NCI-H146 treated with DMSO at 0.1 percent for 48 hours (cell line): ENCODE results near the gene USP17L18.
"Not testable (repeated sequence)": the region's sequence is repeated elsewhere in the genome, so short reads cannot be mapped to it uniquely, and the experiment has no call there.

Experiments
- DNase-seq: peaks from one replicate; lab custom pipeline; 2025; ENCODE audit not compliant: unreplicated experiment; lab: John Stamatoyannopoulos, UW

Gene USP17L18

GRCh38 chr4:9247953-9248680, at the start of gene USP17L18:
Gene USP17L18 (plus strand): TSS chr4:9248630. CDS start chr4:9248630, 0 bp downstream.
- not testable (repeated sequence) for DNase-seq

DNA sequence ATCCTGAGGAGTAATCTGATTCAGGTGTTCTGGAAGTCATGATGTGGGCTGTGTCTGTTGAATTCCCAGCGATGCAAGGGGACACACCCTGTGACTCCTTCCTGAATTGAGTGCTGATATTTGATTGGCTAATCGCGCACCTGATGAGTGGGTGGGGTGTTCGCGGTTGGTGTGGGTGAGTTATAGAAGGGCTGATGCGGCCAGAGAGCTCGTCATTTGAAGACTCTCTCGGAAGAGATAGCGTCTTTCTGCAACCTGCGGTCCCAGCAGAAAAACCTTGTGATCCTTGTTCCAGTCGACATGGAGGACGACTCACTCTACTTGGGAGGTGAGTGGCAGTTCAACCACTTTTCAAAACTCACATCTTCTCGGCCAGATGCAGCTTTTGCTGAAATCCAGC, 38.1 kb upstream of the USP17L18 start, which contains the start of gene USP17L10:
TSS of gene USP17L10 (plus strand) at position 301 of the 400 bp plus-strand sequence. CDS start at position 301, 0 bp downstream.
- DNase-seq: not testable (repeated sequence)

DNA sequence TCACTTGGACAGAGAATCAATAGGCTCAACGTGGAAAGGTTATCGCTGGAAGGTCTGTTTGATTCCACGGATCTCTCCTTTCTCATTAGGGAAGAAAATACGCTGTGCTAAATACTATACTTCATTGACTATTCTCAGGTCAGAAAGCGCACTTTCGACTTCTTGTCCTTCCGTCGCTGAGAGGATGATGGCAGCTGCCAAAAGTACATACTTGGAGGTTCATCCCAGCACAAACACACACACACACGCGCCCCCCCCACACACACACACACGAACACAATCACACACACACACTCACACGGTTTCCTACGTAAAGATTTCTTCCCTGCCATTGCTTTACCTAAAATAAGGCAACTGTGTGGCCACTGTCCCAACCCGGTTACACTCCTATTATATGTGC, 33.7 kb upstream of the USP17L18 start:
- DNase-seq: not testable (repeated sequence)

DNA sequence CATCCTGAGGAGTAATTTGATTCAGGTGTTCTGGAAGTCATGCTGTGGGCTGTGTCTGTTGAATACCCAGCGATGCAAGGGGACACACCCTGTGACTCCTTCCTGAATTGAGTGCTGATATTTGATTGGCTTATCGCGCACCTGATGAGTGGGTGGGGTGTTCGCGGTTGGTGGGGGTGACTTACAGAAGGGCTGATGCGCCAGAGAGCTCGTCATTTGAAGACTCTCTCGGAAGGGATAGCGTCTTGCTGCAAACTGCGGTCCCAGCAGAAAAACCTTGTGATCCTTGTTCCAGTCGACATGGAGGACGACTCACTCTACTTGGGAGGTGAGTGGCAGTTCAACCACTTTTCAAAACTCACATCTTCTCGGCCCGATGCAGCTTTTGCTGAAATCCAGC, 33.3 kb upstream of the USP17L18 start, which contains the start of gene USP17L11:
TSS of gene USP17L11 (plus strand) at position 301 of the 400 bp plus-strand sequence. CDS start at position 301, 0 bp downstream.
- not testable (repeated sequence) for DNase-seq

DNA sequence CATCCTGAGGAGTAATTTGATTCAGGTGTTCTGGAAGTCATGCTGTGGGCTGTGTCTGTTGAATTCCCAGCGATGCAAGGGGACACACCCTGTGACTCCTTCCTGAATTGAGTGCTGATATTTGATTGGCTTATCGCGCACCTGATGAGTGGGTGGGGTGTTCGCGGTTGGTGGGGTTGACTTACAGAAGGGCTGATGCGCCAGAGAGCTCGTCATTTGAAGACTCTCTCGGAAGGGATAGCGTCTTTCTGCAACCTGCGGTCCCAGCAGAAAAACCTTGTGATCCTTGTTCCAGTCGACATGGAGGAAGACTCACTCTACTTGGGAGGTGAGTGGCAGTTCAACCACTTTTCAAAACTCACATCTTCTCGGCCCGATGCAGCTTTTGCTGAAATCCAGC, 28.6 kb upstream of the USP17L18 start, which contains the start of gene USP17L12:
TSS of gene USP17L12 (plus strand) at position 301 of the 400 bp plus-strand sequence. CDS start at position 301, 0 bp downstream.
- DNase-seq: not testable (repeated sequence)

GRCh38 chr4:9224596-9224995, 23.8 kb upstream of the USP17L18 start, which contains the start of gene USP17L13:
Gene USP17L13 (plus strand): TSS chr4:9224896. CDS start chr4:9224896, 0 bp downstream.
- not testable (repeated sequence) for DNase-seq

DNA sequence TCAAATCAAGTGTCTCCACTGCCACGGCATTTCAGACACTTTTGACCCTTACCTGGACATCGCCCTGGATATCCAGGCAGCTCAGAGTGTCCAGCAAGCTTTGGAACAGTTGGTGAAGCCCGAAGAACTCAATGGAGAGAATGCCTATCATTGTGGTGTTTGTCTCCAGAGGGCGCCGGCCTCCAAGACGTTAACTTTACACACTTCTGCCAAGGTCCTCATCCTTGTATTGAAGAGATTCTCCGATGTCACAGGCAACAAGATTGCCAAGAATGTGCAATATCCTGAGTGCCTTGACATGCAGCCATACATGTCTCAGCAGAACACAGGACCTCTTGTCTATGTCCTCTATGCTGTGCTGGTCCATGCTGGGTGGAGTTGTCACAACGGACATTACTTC, 18.2 kb upstream of the USP17L18 start:
- DNase-seq: not testable (repeated sequence)

GRCh38 chr4:9234085-9234484, 14.3 kb upstream of the USP17L18 start, which contains the start of gene USP17L15:
Gene USP17L15 (plus strand): TSS chr4:9234385. CDS start chr4:9234385, 0 bp downstream.
- not testable (repeated sequence) for DNase-seq

DNA sequence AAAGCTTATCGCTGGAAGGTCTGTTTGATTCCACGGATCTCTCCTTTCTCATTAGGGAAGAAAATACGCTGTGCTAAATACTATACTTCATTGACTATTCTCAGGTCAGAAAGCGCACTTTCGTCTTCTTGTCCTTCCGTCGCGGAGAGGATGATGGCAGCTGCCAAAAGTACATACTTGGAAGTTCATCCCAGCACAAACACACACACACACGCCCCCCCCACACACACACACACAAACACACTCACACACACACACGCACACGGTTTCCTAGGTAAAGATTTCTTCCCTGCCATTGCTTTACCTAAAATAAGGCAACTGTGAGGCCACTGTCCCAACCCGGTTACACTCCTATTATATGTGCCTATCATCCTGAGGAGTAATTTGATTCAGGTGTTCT, 10.0 kb upstream of the USP17L18 start:
- DNase-seq: not testable (repeated sequence)

- DNase-seq: not testable (repeated sequence)
Observed at GRCh38 chr4:9243579-9243978, 4.9 kb upstream of the USP17L18 start, which contains the start of gene USP17L17. Gene USP17L17 (plus strand): TSS chr4:9243879. CDS start chr4:9243879, 0 bp downstream.

- not testable (repeated sequence) for DNase-seq
Observed at GRCh38 chr4:9253078-9253477, 4.6 kb downstream of the USP17L18 start, which contains the start of gene USP17L19. Gene USP17L19 (plus strand): TSS chr4:9253378. CDS start chr4:9253378, 0 bp downstream.

GRCh38 chr4:9257824-9258223, 9.4 kb downstream of the USP17L18 start, which contains the start of gene USP17L20:
Gene USP17L20 (plus strand): TSS chr4:9258124. CDS start chr4:9258124, 0 bp downstream.
- DNase-seq: not testable (repeated sequence)

DNA sequence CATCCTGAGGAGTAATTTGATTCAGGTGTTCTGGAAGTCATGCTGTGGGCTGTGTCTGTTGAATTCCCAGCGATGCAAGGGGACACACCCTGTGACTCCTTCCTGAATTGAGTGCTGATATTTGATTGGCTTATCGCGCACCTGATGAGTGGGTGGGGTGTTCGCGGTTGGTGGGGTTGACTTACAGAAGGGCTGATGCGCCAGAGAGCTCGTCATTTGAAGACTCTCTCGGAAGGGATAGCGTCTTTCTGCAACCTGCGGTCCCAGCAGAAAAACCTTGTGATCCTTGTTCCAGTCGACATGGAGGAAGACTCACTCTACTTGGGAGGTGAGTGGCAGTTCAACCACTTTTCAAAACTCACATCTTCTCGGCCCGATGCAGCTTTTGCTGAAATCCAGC, 14.1 kb downstream of the USP17L18 start, which contains the start of gene USP17L21:
TSS of gene USP17L21 (plus strand) at position 301 of the 400 bp plus-strand sequence. CDS start at position 301, 0 bp downstream.
- DNase-seq: not testable (repeated sequence)

GRCh38 chr4:9267319-9267718, 18.9 kb downstream of the USP17L18 start, which contains the start of gene USP17L22:
Gene USP17L22 (plus strand): TSS chr4:9267619. CDS start chr4:9267619, 0 bp downstream.
- not testable (repeated sequence) for DNase-seq

DNA sequence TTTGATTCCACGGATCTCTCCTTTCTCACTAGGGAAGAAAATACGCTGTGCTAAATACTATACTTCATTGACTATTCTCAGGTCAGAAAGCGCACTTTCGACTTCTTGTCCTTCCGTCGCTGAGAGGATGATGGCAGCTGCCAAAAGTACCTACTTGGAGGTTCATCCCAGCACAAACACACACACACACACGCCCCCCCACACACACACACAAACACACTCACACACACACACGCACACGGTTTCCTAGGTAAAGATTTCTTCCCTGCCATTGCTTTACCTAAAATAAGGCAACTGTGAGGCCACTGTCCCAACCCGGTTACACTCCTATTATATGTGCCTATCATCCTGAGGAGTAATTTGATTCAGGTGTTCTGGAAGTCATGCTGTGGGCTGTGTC, 23.3 kb downstream of the USP17L18 start:
- DNase-seq: not testable (repeated sequence)
